PC-9 (cell line): ENCODE data around the gene ITIH4. TPM values are rescaled to one million over a fixed set of nuclear protein-coding genes. Genes with fewer than 3 reads are reported as not detected.

Experiments
- BruUV-seq: library from RNA; stranded (reverse); fragments of 400-500 nt; replicated peaks from 2 replicates; lab custom pipeline; 2021; lab: Mats Ljungman, UMichigan
- CTCF ChIA-PET: fragments of 300-600 bp; sonication (Branson Sonifier 250); formaldehyde crosslinking; loops from one replicate; lab custom pipeline; 2022; ENCODE audit warnings: antibody characterized with exemption; lab: Charles Lee
- POLR2A ChIA-PET: fragments of 300-600 bp; sonication (Branson Sonifier 250); formaldehyde crosslinking; loops from one replicate; lab custom pipeline; 2022; ENCODE audit warnings: antibody characterized with exemption; ENCODE audit not compliant: unreplicated experiment; lab: Charles Lee
- DNase-seq, 2 experiments: peaks; one replicate each; pipeline versions ENCODE4 v3.0.0 to v3.0.0-alpha.2; 2015 to 2022; ENCODE audit warnings: mixed read lengths in 1 of 2
- H2AFZ ChIP-seq: fragments of 200-600 bp; sonication (generic); 2 replicates; pipeline ENCODE4 v1.8.1; 2017; ENCODE audit warnings: antibody characterized with exemption
- H3F3A ChIP-seq: fragments of 200-600 bp; sonication (generic); 2 replicates; pipeline ENCODE4 v1.8.1; 2017; ENCODE audit warnings: antibody characterized with exemption, mild to moderate bottlenecking, low read depth; ENCODE audit not compliant: insufficient read depth
- H3K27ac ChIP-seq: fragments of 200-600 bp; sonication (generic); 2 replicates; pipeline ENCODE4 v1.6.1; 2016; ENCODE audit warnings: mixed run types
- H3K27me3 ChIP-seq: fragments of 200-600 bp; sonication (generic); 2 replicates; pipeline ENCODE4 v1.6.1; 2016; ENCODE audit warnings: low read depth, mixed run types; ENCODE audit not compliant: insufficient read depth
- H3K36me3 ChIP-seq: fragments of 200-600 bp; sonication (generic); 2 replicates; pipeline ENCODE4 v1.6.1; 2016; ENCODE audit warnings: low read depth, mixed run types
- H3K4me1 ChIP-seq: fragments of 200-600 bp; sonication (generic); replicated peaks from 2 replicates; pipeline ENCODE4 v1.6.1; 2016; ENCODE audit warnings: mixed run types; ENCODE audit not compliant: insufficient read depth
- H3K4me2 ChIP-seq: fragments of 200-600 bp; sonication (generic); 2 replicates; pipeline ENCODE4 v1.6.1; 2017; ENCODE audit warnings: mixed run types
- H3K4me3 ChIP-seq: fragments of 200-600 bp; sonication (generic); 2 replicates; pipeline ENCODE4 v1.6.1; 2016; ENCODE audit warnings: mixed run types
- H3K79me2 ChIP-seq: fragments of 200-600 bp; sonication (generic); 2 replicates; pipeline ENCODE4 v1.6.1; 2017; ENCODE audit warnings: low read depth, mixed run types
- H3K9me2 ChIP-seq: fragments of 200-600 bp; sonication (generic); 2 replicates; pipeline ENCODE4 v1.8.1; 2017; ENCODE audit warnings: mild to moderate bottlenecking; ENCODE audit not compliant: insufficient read depth
- H3K9me3 ChIP-seq: fragments of 200-600 bp; sonication (generic); 2 replicates; pipeline ENCODE4 v1.8.1; 2016; ENCODE audit warnings: low read depth; ENCODE audit not compliant: insufficient read depth
- H4K20me1 ChIP-seq: fragments of 200-600 bp; sonication (generic); 2 replicates; pipeline ENCODE4 v1.8.1; 2017; ENCODE audit not compliant: insufficient read depth
- EZH2 ChIP-seq: fragments of 200-600 bp; sonication (generic); IDR thresholded peaks from 2 replicates; pipeline ENCODE4 v1.8.0; 2017; ENCODE audit warnings: antibody characterized with exemption, low read depth
- intact Hi-C: fragments of 100-400 bp; cut with micrococcal nuclease; formaldehyde crosslinking; loops from one replicate; pipeline ENCODE4 v1.10.0; 2022; ENCODE audit not compliant: unreplicated experiment
- total RNA-seq: library from RNA; stranded (reverse); gene quantifications from 2 replicates; pipeline ENCODE4 v1.2.3, GENCODE V29; 2021
- TF ChIP-seq, protein P1 (sequence below): fragments of 200-600 bp; sonication (generic); conservative IDR thresholded peaks from 2 replicates; pipeline ENCODE4 v1.6.1; 2017; ENCODE audit warnings: mixed run types, antibody characterized with exemption, mild to moderate bottlenecking, moderate library complexity

Gene ITIH4
- total RNA-seq, 1 experiment from 2014 or later: 2.5 TPM

DNA sequence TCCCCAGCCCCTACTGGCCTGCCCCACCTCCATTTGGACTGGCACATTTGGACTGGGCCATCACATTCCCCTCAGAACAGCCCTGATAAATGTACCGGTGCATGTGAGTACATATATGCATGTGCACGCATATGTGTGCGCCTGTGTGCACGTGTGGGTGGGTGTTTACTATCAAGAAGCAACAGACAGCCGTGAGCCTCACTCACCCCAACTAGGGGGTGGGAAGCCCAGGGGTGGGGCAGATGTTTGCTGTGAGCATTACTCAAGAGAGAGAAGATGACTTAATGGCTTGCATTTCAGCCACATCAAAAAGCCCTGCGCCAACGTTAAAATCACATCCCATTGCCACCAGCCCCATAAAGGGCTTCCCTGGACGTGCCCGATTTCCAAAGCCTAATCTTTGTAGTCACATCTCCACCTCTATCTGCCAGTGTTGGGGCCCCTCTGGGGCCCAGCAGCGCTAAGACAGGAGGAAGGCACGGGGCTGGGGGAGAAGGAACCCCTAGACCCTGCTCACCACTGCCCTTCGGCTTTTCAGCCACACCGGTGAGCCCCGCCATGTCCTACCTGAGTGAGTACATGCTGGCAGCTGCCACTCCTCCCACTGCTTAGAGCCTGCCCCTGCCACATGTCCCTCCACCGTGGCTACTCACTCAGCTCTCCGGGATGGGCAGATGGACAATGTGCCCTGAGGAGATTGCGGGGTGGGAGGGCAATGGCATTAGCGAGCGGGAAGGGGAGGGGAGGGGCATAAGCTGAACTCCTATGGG, 25.0 kb downstream of the ITIH4 start:
- no peaks in the 10 kb centered on the region for H3K9me3 ChIP-seq
- H3K4me2 ChIP-seq: no peak overlapping the region
- BruUV-seq: no TSS peak
- H2AFZ ChIP-seq: no peak overlapping the region
- intact Hi-C loops: no loop called here
- H3K4me1 ChIP-seq: no peaks in the 10 kb centered on the region
- H3F3A ChIP-seq: no peaks in the 10 kb centered on the region
- DNase-seq: no peak
- POLR2A ChIA-PET: no interaction called here
- no peaks in the 10 kb centered on the region for H3K27me3 ChIP-seq
- H3K4me3 ChIP-seq: no peak overlapping the region
- no peaks in the 10 kb centered on the region for H3K9me2 ChIP-seq
- CTCF ChIA-PET: no interaction called here
- TF ChIP-seq, protein P1, sequence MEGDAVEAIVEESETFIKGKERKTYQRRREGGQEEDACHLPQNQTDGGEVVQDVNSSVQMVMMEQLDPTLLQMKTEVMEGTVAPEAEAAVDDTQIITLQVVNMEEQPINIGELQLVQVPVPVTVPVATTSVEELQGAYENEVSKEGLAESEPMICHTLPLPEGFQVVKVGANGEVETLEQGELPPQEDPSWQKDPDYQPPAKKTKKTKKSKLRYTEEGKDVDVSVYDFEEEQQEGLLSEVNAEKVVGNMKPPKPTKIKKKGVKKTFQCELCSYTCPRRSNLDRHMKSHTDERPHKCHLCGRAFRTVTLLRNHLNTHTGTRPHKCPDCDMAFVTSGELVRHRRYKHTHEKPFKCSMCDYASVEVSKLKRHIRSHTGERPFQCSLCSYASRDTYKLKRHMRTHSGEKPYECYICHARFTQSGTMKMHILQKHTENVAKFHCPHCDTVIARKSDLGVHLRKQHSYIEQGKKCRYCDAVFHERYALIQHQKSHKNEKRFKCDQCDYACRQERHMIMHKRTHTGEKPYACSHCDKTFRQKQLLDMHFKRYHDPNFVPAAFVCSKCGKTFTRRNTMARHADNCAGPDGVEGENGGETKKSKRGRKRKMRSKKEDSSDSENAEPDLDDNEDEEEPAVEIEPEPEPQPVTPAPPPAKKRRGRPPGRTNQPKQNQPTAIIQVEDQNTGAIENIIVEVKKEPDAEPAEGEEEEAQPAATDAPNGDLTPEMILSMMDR: no peak
- TF ChIP-seq EZH2: no peak
- H3K36me3 ChIP-seq: no peaks in the 10 kb centered on the region
- no peak overlapping the region for H3K27ac ChIP-seq
- no peaks in the 10 kb centered on the region for H3K79me2 ChIP-seq
- no peaks in the 10 kb centered on the region for H4K20me1 ChIP-seq

GRCh38 chr3:52801839-52802238, 28.6 kb downstream of the ITIH4 start:
- Histone ChIP-seq H3K9me2 (no peaks in the 10 kb centered on the region), H3K4me3 (no peak overlapping the region), H3K9me3 (no peaks in the 10 kb centered on the region), H3K27me3 (no peaks in the 10 kb centered on the region), H2AFZ (no peak overlapping the region), H3K36me3 (no peaks in the 10 kb centered on the region), H3K27ac (no peak overlapping the region), H3K79me2 (no peaks in the 10 kb centered on the region), H3F3A (no peaks in the 10 kb centered on the region), H3K4me2 (no peak overlapping the region), H4K20me1 (no peaks in the 10 kb centered on the region), H3K4me1 (no peaks in the 10 kb centered on the region)
- POLR2A ChIA-PET: no interaction called here
- intact Hi-C loops: no loop called here
- CTCF ChIA-PET: no interaction called here
- BruUV-seq: no TSS peak
- no peak for DNase-seq
- TF ChIP-seq, protein P1: no peak
- no peak for TF ChIP-seq EZH2

- no peak for DNase-seq
Measured at GRCh38 chr3:52800079-52800478, 30.4 kb downstream of the ITIH4 start.

More at GRCh38 chr3:52800079-52800478, 30.4 kb downstream of the ITIH4 start:
- TF ChIP-seq EZH2: no peak
- TF ChIP-seq, protein P1: no peak
- Histone ChIP-seq H3F3A (no peaks in the 10 kb centered on the region), H3K27ac (no peak overlapping the region), H3K27me3 (no peaks in the 10 kb centered on the region), H3K4me3 (no peak overlapping the region), H3K9me2 (no peaks in the 10 kb centered on the region), H3K4me2 (no peak overlapping the region), H2AFZ (no peak overlapping the region), H4K20me1 (no peaks in the 10 kb centered on the region), H3K36me3 (no peaks in the 10 kb centered on the region), H3K79me2 (no peaks in the 10 kb centered on the region), H3K4me1 (no peaks in the 10 kb centered on the region), H3K9me3 (no peaks in the 10 kb centered on the region)
- no TSS peak for BruUV-seq
- intact Hi-C loops: no loop called here
- POLR2A ChIA-PET: no interaction called here
- CTCF ChIA-PET: no interaction called here
